ENCODE measurements around the gene CREB3L2. TPM values are rescaled to one million over a fixed set of nuclear protein-coding genes. Genes with fewer than 3 reads are reported as not detected.

The CREB3L2 gene
- total and polyA plus RNA-seq, 2 of the 4 experiments (the other 2 are of a cell fraction): 42.3 to 57.9 TPM

- CTCF ChIA-PET: no interaction called here
- in situ Hi-C loops (cut with MboI; ENCODE audit: low sequenced_read_pairs): no loop called here
Measured at GRCh38 chr7:137829337-137829992, 172.4 kb downstream of the CREB3L2 start.

More at GRCh38 chr7:137829337-137829992, 172.4 kb downstream of the CREB3L2 start:
- H4K8ac ChIP-seq (ENCODE audit: low read depth in 2 of 2, low read length in 2 of 2): no peak overlapping the region
- no peaks in the 10 kb centered on the region for H3K27me3 ChIP-seq (ENCODE audit: control insufficient read depth, insufficient read depth, low read length)
- no peak overlapping the region for H2AK9ac ChIP-seq (replicated peaks; ENCODE audit: low read depth, low read length, poor library complexity)
- intact Hi-C loops (cut with micrococcal nuclease): no loop called here
- no peak overlapping the region for H2AK5ac ChIP-seq (ENCODE audit: low read depth, low read length)
- H3K9me1 ChIP-seq (ENCODE audit: insufficient read depth, low read length): peaks cover 4% of the 10 kb centered on the region
- WGBS, 2 experiments (ENCODE audit: extremely low coverage in 2 of 2, insufficient read length in 1 of 2): no CpG with 5 or more reads among the region's 7 CpGs
- no peak overlapping the region for H2BK120ac ChIP-seq (ENCODE audit: low read depth, low read length)
- H3K14ac ChIP-seq (replicated peaks; ENCODE audit: low read depth, low read length): no peak overlapping the region
- H4K20me1 ChIP-seq (ENCODE audit: insufficient read depth, low read length): no peaks in the 10 kb centered on the region
- POLR2A ChIA-PET (ENCODE audit: unreplicated experiment): no interaction called here
- H3K27ac ChIP-seq (ENCODE audit: insufficient read depth, low read length): no peak overlapping the region
- 0 out of 2 replicates have a peak, but pooled peaks cover 2% of the 10 kb centered on the region for H3K36me3 ChIP-seq (ENCODE audit: control insufficient read depth, insufficient read depth, low read length)
- dilution Hi-C loops (cut with HindIII; ENCODE audit: low sequenced_read_pairs, unreplicated experiment): no loop called here
- BruUV-seq (replicated peaks): no TSS peak
- no peak overlapping the region for H3K56ac ChIP-seq (ENCODE audit: extremely low read depth, insufficient read depth, low read length)
- H3K18ac ChIP-seq (ENCODE audit: low read depth, low read length): no peak overlapping the region
- TF ChIP-seq SMC3 (IDR thresholded peaks at IDR 0.05; ENCODE audit: low read depth, low read length) (no peak), NFE2L2 (IDR thresholded peaks at IDR 0.05; ENCODE audit: low read depth, low read length) (no peak), RAD21 (IDR thresholded peaks at IDR 0.05; ENCODE audit: low read length) (no peak), CEBPB (IDR thresholded peaks at IDR 0.05; ENCODE audit: low read depth, low read length) (no peak), ELK1 (IDR thresholded peaks at IDR 0.05; ENCODE audit: borderline replicate concordance, low read depth, low read length) (no peak), BHLHE40 (IDR thresholded peaks at IDR 0.05; ENCODE audit: low read depth, low read length) (no peak)
- H3K4me2 ChIP-seq (ENCODE audit: low read depth, low read length): no peak overlapping the region
- H4K5ac ChIP-seq (ENCODE audit: low read depth, low read length): no peak overlapping the region
- H2BK20ac ChIP-seq (ENCODE audit: low read depth, low read length): no peak overlapping the region
- H3K23ac ChIP-seq (ENCODE audit: low read depth, low read length): no peak overlapping the region
- DNase-seq (no peak), ATAC-seq (ENCODE audit: low read depth) (no peak)
- peaks cover 13% of the 10 kb centered on the region for H3K9me3 ChIP-seq (ENCODE audit: control insufficient read depth, insufficient read depth, low read length)
- H3K79me1 ChIP-seq (ENCODE audit: low read depth in 1 of 2, low read length in 2 of 2): no peaks in the 10 kb centered on the region; a peak in 1 of 4 replicates
- H3K4me1 ChIP-seq (ENCODE audit: control insufficient read depth, insufficient read depth, low read length): no peaks in the 10 kb centered on the region
- no peak overlapping the region for H3K9ac ChIP-seq (ENCODE audit: low read depth, low read length)
- no peak overlapping the region for H4K91ac ChIP-seq (ENCODE audit: insufficient read depth, low read depth, low read length)
- no peak overlapping the region for H3K4ac ChIP-seq (ENCODE audit: low read depth, low read length)
- no peak overlapping the region for H2AFZ ChIP-seq (replicated peaks; ENCODE audit: low read length, poor library complexity)
- H3K4me3 ChIP-seq (ENCODE audit: insufficient read depth, low read depth, low read length): no peak overlapping the region
- H2BK15ac ChIP-seq (ENCODE audit: low read depth, low read length): no peak overlapping the region
- no peak overlapping the region for H2BK5ac ChIP-seq (ENCODE audit: low read depth, low read length, poor library complexity, severe bottlenecking)
